Calu3 (cell line): ENCODE data around the gene SLC1A7. TPM values are rescaled to one million over a fixed set of nuclear protein-coding genes. Genes with fewer than 3 reads are reported as not detected.

Source experiments
- BruUV-seq: library from RNA; stranded (reverse); fragments of 400-500 nt; replicated peaks from 2 replicates; lab custom pipeline; 2021; lab: Mats Ljungman, UMichigan
- CTCF ChIA-PET: fragments of 300-600 bp; sonication (Branson Sonifier 250); formaldehyde crosslinking; loops from one replicate; lab custom pipeline; 2022; ENCODE audit warnings: antibody characterized with exemption; lab: Charles Lee
- DNase-seq: peaks from one replicate; pipeline ENCODE4 v3.0.0; 2022
- H3K27ac Mint-ChIP-seq: one replicate; pipeline ENCODE4 v1.8.0; 2022; ENCODE audit warnings: mixed read lengths; ENCODE audit not compliant: unreplicated experiment
- H3K27me3 Mint-ChIP-seq: one replicate; pipeline ENCODE4 v1.8.0; 2022; ENCODE audit warnings: mixed read lengths; ENCODE audit not compliant: unreplicated experiment
- H3K36me3 Mint-ChIP-seq: one replicate; pipeline ENCODE4 v1.8.0; 2022; ENCODE audit warnings: mild to moderate bottlenecking, moderate library complexity, mixed read lengths; ENCODE audit not compliant: insufficient read depth, unreplicated experiment
- H3K4me1 Mint-ChIP-seq: one replicate; pipeline ENCODE4 v1.8.0; 2022; ENCODE audit warnings: mild to moderate bottlenecking, low read depth, mixed read lengths; ENCODE audit not compliant: unreplicated experiment
- H3K4me3 Mint-ChIP-seq: one replicate; pipeline ENCODE4 v1.8.0; 2022; ENCODE audit warnings: mild to moderate bottlenecking, low read depth, moderate library complexity, mixed read lengths; ENCODE audit not compliant: unreplicated experiment
- H3K9me3 Mint-ChIP-seq: one replicate; pipeline ENCODE4 v1.8.0; 2022; ENCODE audit warnings: low read depth, mixed read lengths; ENCODE audit not compliant: unreplicated experiment
- intact Hi-C: fragments of 100-400 bp; cut with micrococcal nuclease; formaldehyde crosslinking; loops from one replicate; pipeline ENCODE4 v1.10.0; 2022; ENCODE audit not compliant: unreplicated experiment
- total RNA-seq: library from RNA; stranded (reverse); gene quantifications from 2 replicates; pipeline ENCODE4 v1.2.3, GENCODE V29; 2022
- TF ChIP-seq, protein P1 (sequence below): fragments of 200-600 bp; IDR thresholded peaks from one replicate; pipeline ENCODE4 v1.8.0; 2022; ENCODE audit warnings: antibody characterized with exemption; ENCODE audit not compliant: unreplicated experiment

SLC1A7 gene
- total RNA-seq, 1 experiment from 2014 or later, result not detected

DNA sequence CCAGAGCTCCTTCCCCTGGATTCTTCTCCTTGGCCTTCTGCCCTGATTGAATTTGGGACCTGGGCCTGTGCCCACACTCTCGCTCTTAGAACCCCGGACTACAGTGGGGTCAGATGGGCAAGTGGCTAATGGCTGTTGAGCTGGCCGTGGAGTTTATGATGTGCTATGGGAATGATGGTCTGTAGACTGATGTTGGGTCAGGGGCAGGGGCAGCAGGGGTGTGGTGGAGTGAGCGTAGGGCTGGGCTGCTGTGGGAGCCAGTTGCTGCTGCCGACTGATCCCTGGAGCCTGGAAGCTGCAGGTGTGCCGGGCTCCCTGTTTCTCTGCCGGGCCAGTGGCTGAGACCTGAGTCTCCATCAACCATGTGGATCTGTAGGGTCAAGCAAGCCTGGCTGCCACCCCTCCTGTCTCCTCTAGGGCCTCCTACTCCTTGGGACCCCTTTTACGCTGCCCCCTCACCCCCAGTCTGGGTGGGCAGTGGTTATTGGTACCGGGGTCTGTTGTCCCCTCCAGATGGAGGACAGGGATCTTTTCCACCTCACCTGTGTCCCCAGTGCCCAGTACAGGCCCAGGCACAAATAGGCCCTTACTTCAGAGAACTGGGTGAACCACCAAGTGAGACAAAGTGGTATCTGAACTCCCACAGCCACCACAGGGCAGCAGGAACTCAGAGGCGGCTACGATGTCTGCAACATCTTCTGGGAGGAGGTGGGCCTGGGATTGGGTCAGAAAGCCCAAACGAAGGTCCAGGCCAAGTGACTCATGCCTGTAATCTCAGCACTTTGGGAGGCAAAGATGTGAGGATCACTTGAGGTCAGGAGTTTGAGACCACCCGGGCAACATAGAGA, 75.3 kb downstream of the SLC1A7 start:
- no peaks in the 10 kb centered on the region for H3K36me3 Mint-ChIP-seq
- H3K27me3 Mint-ChIP-seq, result peaks cover 13% of the 10 kb centered on the region
- intact Hi-C loops, result no loop called here
- H3K9me3 Mint-ChIP-seq, result no peaks in the 10 kb centered on the region
- no peaks in the 10 kb centered on the region for H3K4me1 Mint-ChIP-seq
- no peak for DNase-seq
- TF ChIP-seq, protein P1, sequence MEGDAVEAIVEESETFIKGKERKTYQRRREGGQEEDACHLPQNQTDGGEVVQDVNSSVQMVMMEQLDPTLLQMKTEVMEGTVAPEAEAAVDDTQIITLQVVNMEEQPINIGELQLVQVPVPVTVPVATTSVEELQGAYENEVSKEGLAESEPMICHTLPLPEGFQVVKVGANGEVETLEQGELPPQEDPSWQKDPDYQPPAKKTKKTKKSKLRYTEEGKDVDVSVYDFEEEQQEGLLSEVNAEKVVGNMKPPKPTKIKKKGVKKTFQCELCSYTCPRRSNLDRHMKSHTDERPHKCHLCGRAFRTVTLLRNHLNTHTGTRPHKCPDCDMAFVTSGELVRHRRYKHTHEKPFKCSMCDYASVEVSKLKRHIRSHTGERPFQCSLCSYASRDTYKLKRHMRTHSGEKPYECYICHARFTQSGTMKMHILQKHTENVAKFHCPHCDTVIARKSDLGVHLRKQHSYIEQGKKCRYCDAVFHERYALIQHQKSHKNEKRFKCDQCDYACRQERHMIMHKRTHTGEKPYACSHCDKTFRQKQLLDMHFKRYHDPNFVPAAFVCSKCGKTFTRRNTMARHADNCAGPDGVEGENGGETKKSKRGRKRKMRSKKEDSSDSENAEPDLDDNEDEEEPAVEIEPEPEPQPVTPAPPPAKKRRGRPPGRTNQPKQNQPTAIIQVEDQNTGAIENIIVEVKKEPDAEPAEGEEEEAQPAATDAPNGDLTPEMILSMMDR, result no peak
- H3K27ac Mint-ChIP-seq, result no peak overlapping the region
- CTCF ChIA-PET, result interaction anchor here (0.8 kb wide), 1 partner anchor 79 kb away, joined by 3 read pairs; no protein-coding TSS in a partner anchor
- no peak overlapping the region for H3K4me3 Mint-ChIP-seq
- no TSS peak for BruUV-seq

DNA sequence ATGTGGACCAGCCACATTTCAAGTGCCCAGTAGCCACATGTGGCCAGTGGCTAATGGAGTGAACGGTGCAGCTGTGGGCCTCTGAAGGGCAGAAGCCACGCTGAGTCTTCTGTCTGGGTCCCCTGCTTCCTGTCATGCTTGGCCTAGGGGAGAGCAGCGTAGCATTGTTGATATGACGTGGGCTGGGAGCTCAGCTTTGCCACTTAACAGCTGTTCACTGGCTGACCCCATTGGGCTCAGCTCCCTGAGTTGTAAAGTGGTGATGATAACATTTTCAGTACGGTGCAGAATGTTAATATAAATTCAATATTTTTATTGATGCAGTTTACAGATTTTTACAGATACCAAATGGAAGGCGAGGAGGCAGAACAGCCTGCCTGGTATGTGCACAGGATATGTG, 76.0 kb downstream of the SLC1A7 start:
- CTCF ChIA-PET, result interaction anchor here (0.7 to 0.8 kb wide), 2 partner anchors 13 to 80 kb away, joined by 3 read pairs; no protein-coding TSS in a partner anchor
- no peak overlapping the region for H3K4me3 Mint-ChIP-seq
- H3K27me3 Mint-ChIP-seq, result peaks cover 13% of the 10 kb centered on the region
- BruUV-seq, result no TSS peak
- TF ChIP-seq, protein P1, result no peak
- DNase-seq, result no peak
- intact Hi-C loops, result no loop called here
- no peak overlapping the region for H3K27ac Mint-ChIP-seq
- no peaks in the 10 kb centered on the region for H3K36me3 Mint-ChIP-seq
- no peaks in the 10 kb centered on the region for H3K4me1 Mint-ChIP-seq
- H3K9me3 Mint-ChIP-seq, result no peaks in the 10 kb centered on the region

DNA sequence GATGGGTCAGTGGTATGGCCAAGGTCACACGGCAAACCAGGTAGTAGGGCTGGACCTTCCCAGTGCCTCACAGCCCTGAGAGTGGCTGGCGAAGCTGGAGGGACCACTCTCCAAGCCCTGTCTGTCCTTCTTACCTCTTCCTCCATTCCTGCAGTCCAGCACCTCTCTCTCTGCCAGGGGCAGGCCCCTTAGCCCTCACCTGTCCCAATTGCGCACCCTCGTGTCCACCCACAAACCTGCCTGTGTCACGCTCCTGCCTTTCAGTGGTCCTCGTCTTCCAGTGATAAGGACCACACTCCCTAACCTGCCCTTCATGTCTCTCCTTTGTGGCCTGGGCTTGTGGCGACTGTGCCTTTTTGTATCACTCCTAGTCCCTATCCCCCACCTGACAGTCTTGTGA, 77.0 kb downstream of the SLC1A7 start:
- H3K36me3 Mint-ChIP-seq, result no peaks in the 10 kb centered on the region
- peaks cover 15% of the 10 kb centered on the region for H3K27me3 Mint-ChIP-seq
- no peak overlapping the region for H3K27ac Mint-ChIP-seq
- no peaks in the 10 kb centered on the region for H3K4me1 Mint-ChIP-seq
- no peak for DNase-seq
- H3K4me3 Mint-ChIP-seq, result no peak overlapping the region
- no peaks in the 10 kb centered on the region for H3K9me3 Mint-ChIP-seq
- BruUV-seq, result no TSS peak
- intact Hi-C loops, result no loop called here
- TF ChIP-seq, protein P1, result no peak
- CTCF ChIA-PET, result interaction anchor here (0.5 kb wide), 1 partner anchor 99 kb away, joined by 3 read pairs; no protein-coding TSS in a partner anchor

DNA sequence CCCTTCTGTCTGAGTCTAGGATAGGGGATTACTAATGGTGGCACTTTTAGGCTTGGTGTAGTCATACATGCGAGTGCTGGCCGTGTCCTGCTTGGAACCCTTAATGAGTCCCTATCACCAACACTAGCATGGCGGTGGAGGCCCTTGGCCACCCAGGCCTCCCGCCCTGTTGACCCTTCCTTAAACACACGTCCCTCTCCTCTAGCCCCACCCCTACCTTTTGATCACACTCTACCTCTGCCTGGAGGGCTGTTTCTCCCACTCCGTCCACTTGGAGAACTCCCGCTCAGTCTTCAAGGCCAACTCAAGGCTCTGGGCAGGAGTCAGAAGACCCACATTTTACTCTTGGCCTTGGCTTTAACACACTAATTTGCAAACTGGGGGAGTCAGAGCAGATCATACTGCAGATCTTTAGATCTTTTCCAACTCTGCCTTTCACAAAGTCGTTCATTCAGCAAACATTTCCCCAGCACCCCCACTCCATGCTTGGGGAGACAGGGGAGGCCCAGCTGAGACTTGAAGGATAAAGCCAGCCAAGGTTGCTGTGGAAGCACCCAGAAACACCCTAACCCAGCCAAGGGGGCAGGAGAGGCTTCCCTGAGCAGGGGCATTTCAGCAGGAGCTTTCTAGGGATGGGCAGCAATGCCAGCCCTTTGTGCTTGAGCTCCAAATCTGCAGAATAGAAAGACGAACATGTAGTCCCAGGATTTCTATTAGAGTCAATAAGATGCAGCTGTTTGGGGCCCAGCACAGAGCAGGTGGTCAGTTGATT, 78.5 kb downstream of the SLC1A7 start:
- Mint-ChIP-seq H3K4me3 (no peak overlapping the region), H3K36me3 (no peaks in the 10 kb centered on the region), H3K27me3 (peaks cover 30% of the 10 kb centered on the region), H3K9me3 (no peaks in the 10 kb centered on the region), H3K4me1 (no peaks in the 10 kb centered on the region), H3K27ac (no peak overlapping the region)
- no peak for DNase-seq
- CTCF ChIA-PET, result no interaction called here
- no TSS peak for BruUV-seq
- intact Hi-C loops, result no loop called here
- TF ChIP-seq, protein P1, result no peak
